HepG2 (cell line): ENCODE results near the gene TYROBP. TPM values are rescaled to one million over a fixed set of nuclear protein-coding genes. Genes with fewer than 3 reads are reported as not detected.

Experiments
- ATAC-seq: fragments of 200-7000 bp; cut with Tn5 transposase; 3 replicates; pipeline ENCODE4 v1.9.1; 2020; ENCODE audit warnings: mild to moderate bottlenecking, moderate library complexity
- BruUV-seq: library from RNA; stranded (reverse); fragments of 400-500 nt; replicated peaks from 2 replicates; lab custom pipeline; 2021; lab: Mats Ljungman, UMichigan
- CTCF ChIA-PET: fragments of 300-600 bp; formaldehyde crosslinking; extraction: SDS; loops from one replicate; lab custom pipeline; 2021; ENCODE audit warnings: low total read pairs, inconsistent platforms, low intra/inter-chr PET ratio; lab: Yijun Ruan, JAX
- POLR2A ChIA-PET: fragments of 350-600 bp; sonication (Branson Sonifier 250); formaldehyde crosslinking; loops from one replicate; lab custom pipeline; 2020; ENCODE audit warnings: antibody characterized with exemption, inconsistent platforms; lab: Yijun Ruan, JAX
- DNase-seq: peaks from one replicate; pipeline ENCODE4 v3.0.0-alpha.2; 2015; ENCODE audit warnings: low spot score
- FAIRE-seq: peaks from 3 replicates; lab custom pipeline; 2011; peaks lifted over from hg19 to GRCh38; lab: Jason Lieb, UNC
- H2AFZ ChIP-seq: one replicate; pipeline ENCODE4 v1.6.1; 2011; ENCODE audit warnings: low read length, inconsistent platforms
- H3K27ac ChIP-seq: fragments of 300-600 bp; 3 replicates; pipeline ENCODE4 v1.8.0; 2011; ENCODE audit warnings: mixed run types, mild to moderate bottlenecking, mixed read lengths, low read length, inconsistent platforms; ENCODE audit not compliant: insufficient read depth; ENCODE audit errors: extremely low read length
- H3K27me3 ChIP-seq, 2 experiments: fragments of 200-600 bp in 1 of 2; 2 replicates in 1 of 2; 3 replicates in 1 of 2; pipeline versions ENCODE4 v1.6.0 to v1.8.0; 2011; ENCODE audit warnings: low read length in 2 of 2, mild to moderate bottlenecking in 2 of 2, moderate library complexity in 2 of 2, inconsistent platforms in 1 of 2; ENCODE audit not compliant: insufficient read depth in 2 of 2, control insufficient read depth in 1 of 2
- H3K36me3 ChIP-seq, 2 experiments: fragments of 200-600 bp in 1 of 2; replicated peaks in 1 of 2; 2 replicates in 1 of 2; 3 replicates in 1 of 2; pipeline versions ENCODE4 v1.5.1 to v1.8.0; 2011; ENCODE audit warnings: low read length in 2 of 2, inconsistent platforms in 1 of 2; ENCODE audit not compliant: insufficient read depth in 2 of 2, control insufficient read depth in 1 of 2
- H3K4me1 ChIP-seq: 2 replicates; pipeline ENCODE4 v1.5.1; 2012; ENCODE audit warnings: low read length, inconsistent platforms; ENCODE audit not compliant: insufficient read depth
- H3K4me2 ChIP-seq: 2 replicates; pipeline ENCODE4 v1.6.0; 2011; ENCODE audit warnings: low read depth, low read length, inconsistent platforms
- H3K4me3 ChIP-seq, 3 experiments: fragments of 200-600 bp in 1 of 3; sonication (generic), shearing (Covaris generic) in 1 of 3; replicated peaks in 1 of 3; 2 replicates each; pipeline ENCODE4 v1.5.1; 2011 to 2016; ENCODE audit warnings: low read length in 3 of 3, inconsistent platforms in 2 of 3, low read depth in 2 of 3, mild to moderate bottlenecking in 2 of 3, control low read depth in 1 of 3, mixed read lengths in 1 of 3; ENCODE audit not compliant: insufficient read depth in 1 of 3
- H3K79me2 ChIP-seq: one replicate; pipeline ENCODE4 v1.6.1; 2011; ENCODE audit warnings: low read length, inconsistent platforms; ENCODE audit not compliant: insufficient read depth
- H3K9ac ChIP-seq: 2 replicates; pipeline ENCODE4 v1.6.0; 2011; ENCODE audit warnings: mild to moderate bottlenecking, low read depth, low read length, inconsistent platforms; ENCODE audit not compliant: insufficient read depth
- H3K9me3 ChIP-seq: 2 replicates; pipeline ENCODE4 v1.5.1; 2012; ENCODE audit warnings: mild to moderate bottlenecking, low read length
- H4K20me1 ChIP-seq: 2 replicates; pipeline ENCODE4 v1.6.0; 2011; ENCODE audit warnings: inconsistent platforms, mild to moderate bottlenecking, low read length, moderate library complexity; ENCODE audit not compliant: insufficient read depth
- AKNA ChIP-seq: sonication (generic); formaldehyde crosslinking; IDR thresholded peaks from 2 replicates; pipeline ENCODE4 v1.4.0; 2020; ENCODE audit warnings: missing genetic modification reagents, borderline replicate concordance
- CCDC6 ChIP-seq: sonication (generic); formaldehyde crosslinking; IDR thresholded peaks from 2 replicates; pipeline ENCODE4 v1.8.1; 2022; ENCODE audit warnings: mild to moderate bottlenecking, missing genetic modification reagents, moderate library complexity
- CENPT ChIP-seq: sonication (generic); formaldehyde crosslinking; IDR thresholded peaks from 2 replicates; pipeline ENCODE4 v1.8.0; 2022; ENCODE audit warnings: low read depth, mild to moderate bottlenecking, moderate library complexity, missing genetic modification reagents
- ELF1 ChIP-seq: sonication (generic); formaldehyde crosslinking; IDR thresholded peaks from 2 replicates; pipeline ENCODE4 v1.4.0; 2020; ENCODE audit warnings: missing genetic modification reagents
- MXI1 ChIP-seq: IDR thresholded peaks from 3 replicates; pipeline ENCODE4 v1.6.1; 2012; ENCODE audit warnings: low read depth, low read length, inconsistent platforms, borderline replicate concordance
- ONECUT2 ChIP-seq: sonication (generic); formaldehyde crosslinking; IDR thresholded peaks from 2 replicates; pipeline ENCODE4 v1.4.0; 2020; ENCODE audit warnings: missing genetic modification reagents
- PCBP1 ChIP-seq: fragments of 200-400 bp; formaldehyde crosslinking; IDR thresholded peaks from 2 replicates; pipeline ENCODE4 v1.6.1; 2017; ENCODE audit warnings: mild to moderate bottlenecking, low read depth, low read length, borderline replicate concordance
- PHF21A ChIP-seq: sonication (generic); formaldehyde crosslinking; IDR thresholded peaks from 2 replicates; pipeline ENCODE4 v1.5.0; 2020; ENCODE audit warnings: mild to moderate bottlenecking, missing genetic modification reagents
- RXRA ChIP-seq: sonication (generic); formaldehyde crosslinking; IDR thresholded peaks from 2 replicates; pipeline ENCODE4 v1.5.1; 2020; ENCODE audit warnings: missing genetic modification reagents
- SMAD1 ChIP-seq: sonication (generic); formaldehyde crosslinking; IDR thresholded peaks from 2 replicates; pipeline ENCODE4 v1.4.0; 2020; ENCODE audit warnings: missing genetic modification reagents, low read depth, mild to moderate bottlenecking, borderline replicate concordance
- SP140L ChIP-seq: sonication (generic); formaldehyde crosslinking; IDR thresholded peaks from 2 replicates; pipeline ENCODE4 v1.4.0; 2020; ENCODE audit warnings: missing genetic modification reagents, borderline replicate concordance
- TFDP2 ChIP-seq: sonication (generic); formaldehyde crosslinking; IDR thresholded peaks from 2 replicates; pipeline ENCODE4 v1.4.0; 2020; ENCODE audit warnings: missing genetic modification reagents
- ZBTB14 ChIP-seq: sonication (generic); formaldehyde crosslinking; IDR thresholded peaks from 2 replicates; pipeline ENCODE4 v1.4.0; 2020; ENCODE audit warnings: missing genetic modification reagents
- ZNF430 ChIP-seq: sonication (generic); formaldehyde crosslinking; IDR thresholded peaks from 2 replicates; pipeline ENCODE4 v1.9.0; 2021; ENCODE audit warnings: mild to moderate bottlenecking, missing genetic modification reagents
- ZNF784 ChIP-seq: sonication (generic); formaldehyde crosslinking; IDR thresholded peaks from 2 replicates; pipeline ENCODE4 v1.5.1; 2020; ENCODE audit warnings: missing genetic modification reagents, mild to moderate bottlenecking, borderline replicate concordance
- WGBS: methylation state at CpG from one replicate; pipeline ENCODE4 v1.1.6; 2017; ENCODE audit warnings: low lambda C conversion rate; 5-methylcytosine and 5-hydroxymethylcytosine counted together
- in situ Hi-C: cut with HindIII; loops from 2 replicates; pipeline ENCODE4 v1.10.0; 2017; ENCODE audit warnings: low pct_unique_long_range_greater_than_20kb; ENCODE audit not compliant: extremely low pct_ligation_motif_present
- intact Hi-C: fragments of 100-400 bp; cut with micrococcal nuclease; formaldehyde crosslinking; loops from one replicate; pipeline ENCODE4 v1.10.0; 2022; ENCODE audit not compliant: unreplicated experiment
- polyA plus RNA-seq, 8 experiments: library from polyadenylated mRNA; depleted of rRNA in 3 of 8; stranded (reverse) in 7 of 8; unstranded in 1 of 8; fragments of >200 nt; fragmentation: Illumina TruSeq in 4 of 8; extraction: Trizol in 4 of 8; gene quantifications; 2 replicates each; pipeline versions ENCODE4 v1.2.1 to v1.2.3, GENCODE V29; 2011 to 2016; ENCODE audit warnings: low read depth in 4 of 8, missing spikeins in 1 of 8, mixed read lengths in 1 of 8; ENCODE audit not compliant: insufficient read depth in 1 of 8
- total RNA-seq, 5 experiments: library from RNA; depleted of rRNA; stranded (reverse); fragments of >200 nt; fragmentation: Illumina TruSeq; extraction: Trizol; gene quantifications; 2 replicates each; pipeline ENCODE4 v1.2.3, GENCODE V29; 2016; ENCODE audit warnings: low read depth in 1 of 5

The TYROBP gene
- total and polyA plus RNA-seq, 2 of the 13 experiments (the other 11 are each of a cell fraction or from before 2014, with no cell fraction given), result not detected

GRCh38 chr19:35931161-35931873 is 23.2 kb upstream of the TYROBP start:
- intact Hi-C loops, result loop anchor here (1.0 kb wide), 3 partner anchors 49 to 187 kb away; partner anchors contain the start of gene PRODH2
- in situ Hi-C loops, result loop anchor here (10.0 kb wide), 1 partner anchor 47 kb away; no protein-coding TSS in a partner anchor
- peak; percentile 98 for FAIRE-seq
- peaks cover 21% of the 10 kb centered on the region for H3K4me1 ChIP-seq
- H3K36me3 ChIP-seq, result no peaks in the 10 kb centered on the region
- peak overlapping the region; percentile 85 for H2AFZ ChIP-seq
- no TSS peak for BruUV-seq
- DNase-seq, result peak; percentile 98
- ChIA-PET POLR2A (interaction anchor here (0.6 to 1.3 kb wide), 7 partner anchors 13 to 191 kb away, joined by 3 to 7 read pairs (median 4); partner anchors contain the start of genes LIN37 and NFKBID), CTCF (interaction anchor here (1.0 to 2.1 kb wide), 3 partner anchors 49 to 238 kb away, joined by 3 to 36 read pairs (median 11); no protein-coding TSS in a partner anchor)
- H3K9me3 ChIP-seq, result no peaks in the 10 kb centered on the region
- H3K4me2 ChIP-seq, result peak overlapping the region; percentile 87
- H3K27ac ChIP-seq, result no peak overlapping the region
- WGBS, result 2% methylated on average over 32 of the region's 47 CpGs
- H3K4me3 ChIP-seq, result peak overlapping the region; percentile 7 to 61 (median 38); a peak in 4 of 6 replicates
- H3K79me2 ChIP-seq, result no peaks in the 10 kb centered on the region
- ATAC-seq, result peak; percentile 97
- peak overlapping the region; percentile 32; the same call in 1 of the 2 replicates for H3K9ac ChIP-seq
- no peaks in the 10 kb centered on the region for H4K20me1 ChIP-seq
- H3K27me3 ChIP-seq, result no peaks in the 10 kb centered on the region; a peak in 2 of 5 replicates
- TF ChIP-seq PHF21A, result peak; percentile 65; the same call in 1 of the 2 replicates
- peak; percentile 90 for TF ChIP-seq TFDP2 (CRISPR knock-in tag)
- TF ChIP-seq PCBP1, result peak; percentile 82; the same call in 1 of the 2 replicates
- TF ChIP-seq MXI1, result peak; percentile 94
- no peak for TF ChIP-seq ZNF784
- TF ChIP-seq ONECUT2 (CRISPR knock-in tag), result no peak
- TF ChIP-seq AKNA (CRISPR knock-in tag), result no peak
- TF ChIP-seq ZBTB14 (CRISPR knock-in tag), result peak; percentile 88
- no peak for TF ChIP-seq CCDC6 (CRISPR knock-in tag)
- peak; percentile 47; the same call in 1 of the 2 replicates for TF ChIP-seq ZNF430
- TF ChIP-seq SMAD1 (CRISPR knock-in tag), result peak; percentile 49; the same call in 1 of the 2 replicates
- TF ChIP-seq ELF1 (CRISPR knock-in tag), result peak; percentile 98
- no peak for TF ChIP-seq SP140L (CRISPR knock-in tag)
- peak; percentile 84 for TF ChIP-seq RXRA (CRISPR knock-in tag)
- no peak for TF ChIP-seq CENPT (CRISPR knock-in tag)
